ENCODE measurements around the gene WDR62.
"Not testable (repeated sequence)": the region's sequence is repeated elsewhere in the genome, so short reads cannot be mapped to it uniquely, and the experiment has no call there.

Gene WDR62

GRCh38 chr19:36032251-36033104, 22.2 kb upstream of the WDR62 start, which contains the start of gene CLIP3:
Gene CLIP3 (minus strand): TSS chr19:36032873. CDS start chr19:36032357, 516 bp downstream.
- peak in 1 of 2 donors; percentile 27 for DNase-seq (ENCODE audit: low read depth in 2 of 2, low spot score in 1 of 2)

- no peak for DNase-seq (ENCODE audit: low read depth in 2 of 2, low spot score in 1 of 2)
Measured at GRCh38 chr19:36040495-36040894, 14.2 kb upstream of the WDR62 start.

GRCh38 chr19:36041092-36041491, 13.6 kb upstream of the WDR62 start:
- not testable (repeated sequence) for DNase-seq (ENCODE audit: low read depth in 2 of 2, low spot score in 1 of 2)

GRCh38 chr19:36041831-36042230, 12.9 kb upstream of the WDR62 start:
- DNase-seq (ENCODE audit: low read depth in 2 of 2, low spot score in 1 of 2), result no peak

- DNase-seq (ENCODE audit: low read depth in 2 of 2, low spot score in 1 of 2), result no peak
Measured at GRCh38 chr19:36043952-36044351, 10.7 kb upstream of the WDR62 start.

GRCh38 chr19:36046443-36047050, 8.2 kb upstream of the WDR62 start:
- DNase-seq (ENCODE audit: low read depth in 2 of 2, low spot score in 1 of 2), result no peak

GRCh38 chr19:36047835-36048234, 6.9 kb upstream of the WDR62 start:
- DNase-seq (ENCODE audit: low read depth in 2 of 2, low spot score in 1 of 2), result no peak

GRCh38 chr19:36049080-36049698, 5.5 kb upstream of the WDR62 start:
- DNase-seq (ENCODE audit: low read depth in 2 of 2, low spot score in 1 of 2), result no peak

GRCh38 chr19:36051236-36051635, 3.5 kb upstream of the WDR62 start:
- DNase-seq (ENCODE audit: low read depth in 2 of 2, low spot score in 1 of 2), result no peak

- DNase-seq (ENCODE audit: low read depth in 2 of 2, low spot score in 1 of 2), result no peak
Measured at GRCh38 chr19:36051637-36052036, 3.1 kb upstream of the WDR62 start.

GRCh38 chr19:36054119-36054732, 471 bp upstream of the WDR62 start, which contains the start of gene THAP8:
Gene THAP8 (minus strand): TSS chr19:36054285. CDS start chr19:36054217, 68 bp downstream.
- DNase-seq (ENCODE audit: low read depth in 2 of 2, low spot score in 1 of 2), result peak; percentile 99

- no peak for DNase-seq (ENCODE audit: low read depth in 2 of 2, low spot score in 1 of 2)
Measured at GRCh38 chr19:36058481-36059179, 3.9 kb downstream of the WDR62 start.

GRCh38 chr19:36059180-36059910, 4.6 kb downstream of the WDR62 start:
- no peak for DNase-seq (ENCODE audit: low read depth in 2 of 2, low spot score in 1 of 2)

- no peak for DNase-seq (ENCODE audit: low read depth in 2 of 2, low spot score in 1 of 2)
Measured at GRCh38 chr19:36060430-36060829, 5.7 kb downstream of the WDR62 start.

GRCh38 chr19:36061367-36061766, 6.7 kb downstream of the WDR62 start:
- DNase-seq (ENCODE audit: low read depth in 2 of 2, low spot score in 1 of 2), result no peak

- no peak for DNase-seq (ENCODE audit: low read depth in 2 of 2, low spot score in 1 of 2)
Measured at GRCh38 chr19:36064826-36065225, 10.1 kb downstream of the WDR62 start.

- DNase-seq (ENCODE audit: low read depth in 2 of 2, low spot score in 1 of 2), result no peak
Measured at GRCh38 chr19:36067681-36068080, 13.0 kb downstream of the WDR62 start.

GRCh38 chr19:36068810-36069499, 14.3 kb downstream of the WDR62 start:
- not testable (repeated sequence) for DNase-seq (ENCODE audit: low read depth in 2 of 2, low spot score in 1 of 2)

- DNase-seq (ENCODE audit: low read depth in 2 of 2, low spot score in 1 of 2), result no peak
Measured at GRCh38 chr19:36072081-36072480, 17.4 kb downstream of the WDR62 start.

Data from stimulated activated CD8-positive, alpha-beta memory T cell treated with anti-CD3 and anti-CD28 coated beads, Interleukin-4, amount 100 ng/mL, for 1 hour (primary cell).